D721Med (cell line): ENCODE measurements around the gene ENHO.

ENCODE experiments used
- DNase-seq: peaks from one replicate; pipeline ENCODE4 v3.0.0; 2011; ENCODE audit warnings: low spot score; ENCODE audit not compliant: insufficient read length
- FAIRE-seq: peaks from 2 replicates; lab custom pipeline; 2011; peaks lifted over from hg19 to GRCh38; lab: Jason Lieb, UNC
- CTCF ChIP-seq: IDR thresholded peaks from 2 replicates; pipeline ENCODE4 v1.5.1; 2012; ENCODE audit warnings: mild to moderate bottlenecking, control low read depth; ENCODE audit not compliant: insufficient read depth; ENCODE audit errors: missing control alignments

ENHO gene

GRCh38 chr9:34559624-34560455 is 37.0 kb upstream of the ENHO start:
- no peak for DNase-seq
- no peak for TF ChIP-seq CTCF
- no peak for FAIRE-seq

- TF ChIP-seq CTCF, result no peak
- FAIRE-seq (no peak), DNase-seq (no peak)
These were observed 36.3 kb upstream of the ENHO start for GRCh38 chr9:34558919-34559623.

- TF ChIP-seq CTCF, result no peak
- FAIRE-seq (no peak), DNase-seq (no peak)
These were observed 35.6 kb upstream of the ENHO start for GRCh38 chr9:34558364-34558763.

- FAIRE-seq (no peak), DNase-seq (no peak)
- no peak for TF ChIP-seq CTCF
These were observed 34.9 kb upstream of the ENHO start for GRCh38 chr9:34557426-34558321.

GRCh38 chr9:34556949-34557348 is 34.2 kb upstream of the ENHO start:
- FAIRE-seq (no peak), DNase-seq (no peak)
- TF ChIP-seq CTCF, result no peak

GRCh38 chr9:34555936-34556525 is 33.2 kb upstream of the ENHO start:
- TF ChIP-seq CTCF, result no peak
- FAIRE-seq, result no peak
- DNase-seq, result no peak
